GM11168 (cell line): ENCODE data around the gene BOD1L1.
"Not testable (repeated sequence)": the region's sequence is repeated elsewhere in the genome, so short reads cannot be mapped to it uniquely, and the experiment has no call there.

Experiments used
- in situ Hi-C: fragments of 300-500 bp; cut with MboI; formaldehyde crosslinking; loops from one replicate; pipeline ENCODE4 v1.12.0; 2022; ENCODE audit warnings: low sequenced_read_pairs; ENCODE audit not compliant: unreplicated experiment

The BOD1L1 gene

DNA sequence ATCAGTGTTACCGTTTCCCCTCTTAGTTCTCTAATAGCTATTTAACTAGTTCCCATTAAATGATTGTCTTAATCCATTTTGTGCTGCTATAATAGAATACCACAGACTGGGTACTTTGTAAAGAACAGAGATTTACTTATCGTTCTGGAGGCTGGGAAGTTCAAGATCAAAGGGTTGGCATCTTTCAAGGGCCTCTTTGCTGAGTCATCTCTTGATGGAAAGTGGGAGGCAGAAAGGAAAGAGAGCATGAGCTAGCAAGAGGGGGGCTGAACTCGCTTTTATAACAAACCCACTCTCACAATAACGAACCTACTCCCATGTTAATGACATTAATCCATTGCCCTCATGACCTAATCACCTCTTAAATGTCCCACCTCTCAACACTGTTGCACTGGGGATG lies 65.9 kb downstream of the BOD1L1 start:
- in situ Hi-C loops = no loop called here

DNA sequence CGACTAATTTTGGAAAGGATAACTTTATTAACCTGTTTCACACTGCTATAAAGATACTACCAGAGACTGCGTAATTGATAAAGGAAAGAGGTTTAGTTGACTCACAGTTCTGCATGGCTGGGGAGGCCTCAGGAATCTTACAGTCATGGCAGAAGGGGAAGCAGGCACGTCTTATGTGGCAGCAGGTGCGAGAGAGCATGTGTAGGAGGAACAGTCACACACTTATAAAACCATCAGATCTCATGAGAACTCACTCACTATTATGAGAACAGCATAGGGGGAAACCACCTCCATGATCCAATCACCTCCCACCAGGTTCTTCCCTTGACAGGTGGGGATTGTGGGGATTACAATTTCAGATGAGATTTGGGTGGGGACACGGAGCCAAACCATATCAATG lies 67.4 kb downstream of the BOD1L1 start:
- in situ Hi-C loops = not testable (repeated sequence)

DNA sequence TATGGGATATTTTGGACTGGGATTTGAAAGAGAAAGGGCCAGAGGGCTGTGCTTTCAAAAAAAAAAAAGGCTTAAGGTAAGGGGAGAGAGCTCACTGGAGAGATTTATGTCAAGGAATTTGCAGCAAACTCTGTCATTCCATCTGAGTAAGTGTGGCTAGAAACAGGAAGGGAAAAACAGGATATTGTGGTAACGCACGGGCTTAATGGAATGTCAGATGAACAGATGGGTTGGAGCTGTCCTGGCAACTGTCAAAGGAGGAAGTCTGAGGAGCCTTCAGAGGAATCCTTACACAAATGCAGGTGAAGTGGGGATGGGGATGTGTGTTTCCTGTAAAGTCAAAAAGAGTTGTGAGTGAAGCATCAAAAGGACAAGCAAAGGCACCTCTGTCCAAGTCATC lies 68.1 kb downstream of the BOD1L1 start:
- in situ Hi-C loops = no loop called here

DNA sequence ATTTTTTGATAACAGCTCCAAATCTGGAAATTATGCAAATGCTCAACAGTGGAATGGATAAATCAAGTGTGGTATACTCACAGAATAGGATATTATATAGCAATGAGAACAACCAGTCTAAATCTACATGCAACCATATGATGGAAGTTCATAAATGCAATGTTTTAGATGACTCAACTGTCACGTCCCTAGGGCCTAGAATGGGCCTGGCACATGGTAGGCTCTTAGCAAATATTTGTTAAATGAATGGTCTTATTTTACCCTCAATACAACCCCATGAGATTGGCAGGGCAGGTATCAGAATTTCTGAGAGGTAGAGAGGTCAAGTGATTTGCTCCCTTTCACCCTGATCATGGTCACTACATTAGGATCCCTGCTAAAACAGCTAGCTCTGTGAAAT lies 68.6 kb downstream of the BOD1L1 start:
- in situ Hi-C loops = no loop called here

DNA sequence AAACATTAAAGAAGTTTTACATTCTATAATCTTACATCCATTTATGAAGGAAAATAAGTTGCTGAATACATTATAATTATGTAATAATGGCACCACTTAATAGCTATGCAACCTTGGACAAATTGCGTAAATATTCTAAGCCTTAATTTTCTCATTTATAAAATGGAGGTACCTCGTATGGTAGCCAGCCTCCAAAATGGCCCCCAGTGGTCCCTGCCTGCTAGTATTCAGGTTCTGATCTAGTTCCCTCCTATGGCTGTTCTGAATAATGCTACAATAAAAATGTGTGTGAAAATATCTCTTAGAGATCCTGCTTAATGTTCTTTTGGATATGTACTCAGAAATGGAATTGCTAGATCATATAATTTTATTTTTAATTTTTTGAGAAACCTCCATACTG lies 72.2 kb downstream of the BOD1L1 start:
- in situ Hi-C loops = no loop called here

DNA sequence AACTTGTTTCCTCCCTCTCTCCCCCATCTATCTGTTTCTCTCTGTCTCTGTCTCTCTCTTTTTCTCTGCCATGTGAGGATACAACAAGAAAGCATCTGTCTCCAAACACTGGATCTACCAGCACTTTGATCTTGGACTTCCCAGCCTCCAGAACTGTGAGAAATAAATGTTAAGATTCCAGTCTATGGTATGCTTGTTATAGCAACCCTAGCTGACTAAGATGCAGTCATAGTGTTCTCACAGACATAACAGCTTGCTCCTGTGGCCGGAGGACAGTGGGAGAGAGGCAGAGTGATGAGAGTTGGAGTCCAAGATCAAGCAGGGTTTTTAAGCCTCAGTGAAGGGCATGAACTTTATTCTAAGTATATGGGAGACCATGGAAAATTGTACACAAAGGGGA lies 74.4 kb downstream of the BOD1L1 start:
- in situ Hi-C loops = loop anchor here (5.0 kb wide), 1 partner anchor 701 kb away; no protein-coding TSS in a partner anchor

DNA sequence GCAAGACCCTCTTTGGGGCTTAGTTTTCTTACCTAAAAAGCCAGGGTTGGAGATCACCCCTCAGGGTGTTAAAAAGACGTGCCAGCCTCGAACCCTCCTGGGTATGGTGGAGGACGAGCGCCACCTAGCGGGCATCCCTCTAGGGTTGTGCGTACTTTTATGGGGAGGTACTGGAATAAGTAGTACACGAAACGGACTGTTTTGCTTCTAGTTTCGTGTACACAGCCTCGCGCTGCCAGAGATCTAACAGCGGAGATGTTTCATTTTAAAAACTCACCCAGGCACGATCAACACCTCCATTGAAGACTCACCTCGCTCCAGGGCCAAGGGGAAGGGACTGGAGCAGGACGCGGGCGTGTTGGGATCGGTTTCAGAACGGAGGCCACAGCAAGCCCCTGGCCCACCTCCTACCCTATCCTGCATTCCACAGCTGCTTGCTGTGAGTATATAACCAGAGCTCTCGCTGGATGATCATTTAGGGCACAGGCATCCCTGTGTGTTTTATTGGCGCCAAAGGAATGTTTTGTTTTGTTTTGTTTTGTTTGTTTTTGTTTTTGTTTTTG lies 78.5 kb downstream of the BOD1L1 start:
- in situ Hi-C loops = loop anchor here (5.0 kb wide), 1 partner anchor 817 kb away; no protein-coding TSS in a partner anchor

DNA sequence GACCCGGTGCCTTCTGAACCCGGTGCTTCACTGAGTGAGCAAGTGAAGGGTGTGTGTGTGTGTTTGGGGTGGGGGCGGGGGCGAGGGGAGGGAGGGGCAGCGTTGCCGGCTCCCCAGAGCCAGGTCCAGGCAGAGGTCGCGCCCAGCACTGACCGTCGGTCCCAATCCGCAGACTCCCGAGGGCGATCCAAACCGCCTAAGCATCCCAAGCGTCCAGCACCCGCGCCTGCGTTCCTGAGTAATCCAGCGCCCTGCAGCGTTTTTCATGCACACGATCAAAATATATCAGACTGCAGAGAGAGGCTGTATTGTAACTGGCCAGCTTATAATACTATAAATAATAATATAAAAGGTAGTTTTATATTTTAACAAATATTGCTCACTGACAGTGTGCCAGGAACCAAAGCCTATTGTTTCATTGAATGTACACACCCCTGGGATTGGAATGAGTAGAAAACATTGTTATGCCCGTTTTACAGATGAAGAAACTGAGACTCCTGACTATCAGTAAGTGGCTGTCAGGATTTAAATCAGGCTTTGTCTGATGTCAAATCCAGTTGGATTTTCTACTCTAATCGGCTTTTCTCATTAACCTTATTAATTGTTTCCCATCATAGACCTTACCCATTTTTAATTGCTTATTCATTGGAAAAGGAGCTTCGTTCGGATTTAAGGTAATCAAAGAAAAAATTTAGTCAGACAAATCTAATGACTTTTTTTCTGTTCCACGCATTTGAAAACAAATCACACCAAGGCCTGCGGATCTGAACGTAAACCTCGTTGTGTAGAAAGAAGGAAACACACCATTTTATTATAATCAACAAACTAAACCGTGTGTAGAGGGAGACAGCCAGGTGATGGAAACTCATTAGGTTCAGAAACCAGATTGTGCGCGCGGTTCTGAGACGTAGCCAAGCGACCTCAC lies 79.2 kb downstream of the BOD1L1 start:
- in situ Hi-C loops = loop anchor here (5.0 kb wide), 1 partner anchor 816 kb away; no protein-coding TSS in a partner anchor

DNA sequence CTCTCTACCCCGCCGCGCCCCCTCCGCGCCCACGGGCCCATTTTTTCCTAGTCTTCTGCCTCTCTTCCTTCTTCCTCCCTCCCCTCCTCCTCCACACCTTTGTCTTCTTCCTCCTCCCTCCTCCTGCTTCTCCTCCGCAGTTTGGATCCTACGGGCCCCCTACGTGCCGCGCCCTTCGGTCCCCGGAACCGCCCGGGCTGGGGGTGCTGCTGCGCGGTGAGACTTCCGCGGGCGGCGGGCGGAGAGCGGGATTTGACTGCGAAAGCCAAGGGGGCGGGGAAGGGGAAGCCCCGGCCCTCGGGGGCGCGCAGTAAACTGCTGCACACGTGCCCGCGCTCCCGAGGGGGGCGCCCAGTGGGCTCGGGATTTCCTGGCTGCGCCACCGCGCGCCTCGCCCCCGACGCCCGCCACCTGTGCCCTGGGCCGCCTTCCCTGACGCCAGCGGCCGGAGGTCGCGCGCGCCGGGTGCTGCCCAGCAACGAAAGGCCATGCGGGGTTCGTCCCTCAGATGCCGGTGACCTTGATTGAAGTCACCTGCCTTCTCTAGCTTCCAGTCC lies 80.0 kb downstream of the BOD1L1 start:
- in situ Hi-C loops = loop anchor here (5.0 kb wide), 1 partner anchor 815 kb away; no protein-coding TSS in a partner anchor

DNA sequence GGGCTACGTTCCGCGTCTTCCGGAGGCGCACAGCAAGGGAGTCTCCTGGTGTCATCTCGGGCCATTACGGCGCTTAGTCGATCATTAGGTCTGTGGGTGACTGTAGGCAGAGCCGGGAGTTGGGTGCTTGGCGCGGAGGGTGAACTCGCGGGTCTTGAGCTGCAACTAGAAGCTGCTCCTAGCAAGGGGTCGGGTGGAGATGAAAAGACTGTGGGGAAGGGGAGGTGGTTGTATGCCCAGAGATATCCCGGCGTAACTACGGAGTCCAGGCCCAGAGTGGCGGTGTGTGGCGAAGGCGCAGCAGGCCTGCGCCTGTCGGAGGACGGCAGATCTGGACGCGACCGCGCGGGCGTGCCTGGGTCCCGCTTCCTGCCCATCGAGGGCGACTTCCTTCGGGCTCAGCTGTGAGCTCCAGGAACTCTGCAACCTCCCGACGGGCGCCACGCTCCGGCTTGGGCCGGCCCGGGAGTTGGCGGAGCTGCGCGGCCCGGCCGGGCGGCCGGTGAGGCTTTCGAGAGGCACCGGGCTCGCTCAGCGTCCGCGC lies 80.5 kb downstream of the BOD1L1 start:
- in situ Hi-C loops = loop anchor here (5.0 kb wide), 1 partner anchor 815 kb away; no protein-coding TSS in a partner anchor

DNA sequence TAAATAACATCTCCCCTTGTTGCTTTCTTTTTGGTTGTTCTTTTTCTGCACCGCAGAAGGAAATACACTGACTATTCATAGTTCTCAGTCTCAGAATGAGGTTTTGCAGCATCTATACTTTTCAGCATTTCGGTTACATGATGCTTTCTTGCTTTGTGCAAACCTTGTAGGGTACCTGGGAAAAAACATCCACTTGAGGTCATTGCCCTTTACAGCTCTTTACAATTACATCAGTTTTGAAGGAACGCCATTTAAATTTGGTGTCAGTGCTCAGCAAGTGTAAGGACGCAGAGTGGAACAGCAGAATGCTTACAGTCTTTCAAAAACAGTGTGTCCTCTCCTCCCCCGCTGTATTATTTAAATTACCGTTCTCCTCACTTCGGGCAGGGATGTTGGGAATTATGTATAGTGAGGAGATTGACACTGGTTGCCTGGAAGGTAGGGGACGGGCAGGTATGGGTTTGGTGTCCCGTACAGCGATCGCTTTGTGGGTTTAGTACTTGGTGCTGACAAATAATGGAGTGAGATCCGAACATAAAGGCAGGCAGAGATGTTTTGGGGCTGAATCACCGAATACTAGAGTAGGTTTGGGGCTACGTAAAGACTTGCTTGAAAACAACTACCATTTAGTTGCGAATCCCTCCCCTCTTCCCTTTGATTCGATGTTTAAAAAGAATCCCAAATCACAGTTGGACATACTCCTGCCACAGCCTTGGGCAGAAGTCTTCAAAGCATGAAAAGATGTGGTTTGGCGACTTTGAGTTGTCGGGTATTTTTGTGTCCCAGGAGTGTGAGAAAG lies 81.2 kb downstream of the BOD1L1 start:
- in situ Hi-C loops = loop anchor here (5.0 kb wide), 1 partner anchor 814 kb away; no protein-coding TSS in a partner anchor

DNA sequence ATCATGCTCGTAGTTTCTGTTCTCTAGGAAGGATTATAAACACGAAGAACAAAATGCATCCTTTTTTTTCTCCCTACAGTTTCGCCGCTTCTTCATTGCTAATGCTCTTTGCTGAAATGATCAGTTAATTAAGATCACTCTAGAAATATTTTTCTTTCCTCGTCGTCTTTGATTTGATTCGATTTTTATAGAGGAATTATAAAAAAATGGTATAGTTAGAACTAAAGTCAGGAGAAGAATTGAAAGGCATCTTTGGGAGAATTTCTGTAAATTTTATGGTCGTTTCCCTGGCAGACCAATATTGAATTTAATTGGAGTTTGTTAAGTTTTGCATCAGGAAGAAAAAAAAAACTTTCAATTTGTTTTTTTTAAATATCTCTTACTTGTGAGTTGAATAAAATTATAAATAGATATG lies 82.1 kb downstream of the BOD1L1 start:
- in situ Hi-C loops = loop anchor here (5.0 kb wide), 1 partner anchor 813 kb away; no protein-coding TSS in a partner anchor

DNA sequence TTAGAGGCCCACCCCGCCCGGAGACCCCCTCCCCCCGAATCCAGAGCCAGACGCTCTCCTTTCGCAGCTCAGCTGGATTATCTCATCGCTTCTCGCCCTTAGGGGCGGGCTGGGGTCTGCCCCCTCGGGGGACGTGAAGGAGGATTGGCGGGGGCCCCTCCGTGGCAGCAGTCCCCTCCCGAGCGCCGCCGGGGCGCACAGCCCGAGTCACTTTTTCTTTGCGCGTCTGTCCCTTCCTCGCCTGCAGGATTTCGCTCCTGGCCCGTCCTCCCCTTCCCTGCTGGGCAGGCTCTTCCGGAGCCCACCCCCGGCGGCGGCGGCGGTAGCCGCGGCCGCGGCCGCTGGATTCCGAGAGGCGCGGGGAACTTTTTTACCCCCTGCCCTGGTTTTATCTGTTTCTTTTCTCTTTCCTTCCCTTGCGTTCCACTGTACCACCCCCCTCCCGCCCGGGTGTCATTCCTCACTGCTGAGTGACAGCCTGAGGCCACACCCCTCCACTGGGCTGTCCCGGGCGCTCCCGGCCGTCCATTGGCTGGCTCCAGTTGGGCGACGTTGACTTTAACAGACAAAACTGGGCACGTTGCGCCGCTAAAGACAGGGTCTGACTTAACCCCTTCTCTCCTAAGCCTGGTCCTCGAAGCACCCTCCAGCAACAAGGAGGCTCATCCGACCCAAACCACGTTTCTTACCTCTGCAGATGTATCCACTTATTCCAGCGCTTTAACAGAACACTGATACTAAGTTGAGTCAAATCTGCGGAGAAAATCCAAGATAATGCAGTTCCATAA lies 82.7 kb downstream of the BOD1L1 start:
- in situ Hi-C loops = loop anchor here (5.0 kb wide), 1 partner anchor 812 kb away; no protein-coding TSS in a partner anchor

DNA sequence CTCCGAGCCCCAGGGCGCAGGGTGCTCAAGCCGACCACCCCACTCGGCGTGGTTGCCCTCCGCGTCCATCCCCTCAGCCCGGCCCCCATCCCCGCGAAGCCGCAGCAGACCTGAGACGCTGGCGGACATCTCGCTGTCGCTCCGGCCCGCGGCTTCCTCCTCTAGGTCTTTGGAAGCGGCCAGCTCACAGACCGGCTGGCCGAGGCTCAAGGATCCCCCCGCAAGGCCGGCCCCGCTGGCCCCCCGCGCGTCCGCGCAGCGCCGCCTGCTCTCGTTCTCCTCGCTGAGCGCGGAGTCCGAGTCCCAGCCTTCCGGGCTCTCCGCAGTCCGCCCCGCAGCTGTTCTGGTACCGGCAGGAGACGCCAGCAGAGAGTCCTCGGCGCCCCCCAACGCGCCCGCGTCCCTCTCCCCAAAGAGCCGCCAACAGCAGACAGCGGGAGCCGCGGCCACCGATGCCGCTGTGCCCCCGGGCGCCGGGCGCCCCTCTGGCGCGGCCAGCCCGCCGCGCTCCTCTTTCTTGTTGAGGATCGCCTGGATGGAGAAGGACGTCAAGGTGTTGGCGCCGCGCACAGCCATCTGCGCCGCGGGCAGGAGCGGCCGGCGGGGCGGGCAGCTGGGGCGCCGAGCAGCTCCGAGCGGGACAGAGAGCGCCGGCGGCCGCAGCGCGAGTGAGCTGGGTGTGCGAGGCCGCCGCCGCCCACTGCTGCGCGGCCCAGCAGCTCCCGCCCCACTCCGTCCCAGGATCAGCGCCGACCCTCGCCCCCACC lies 83.5 kb downstream of the BOD1L1 start, which contains the start of gene NKX3-2:
Gene NKX3-2, minus strand, starts transcription at position 670 of the 767 bp plus-strand sequence. Its CDS starts 94 bp downstream, at position 576.
- in situ Hi-C loops = no loop called here

DNA sequence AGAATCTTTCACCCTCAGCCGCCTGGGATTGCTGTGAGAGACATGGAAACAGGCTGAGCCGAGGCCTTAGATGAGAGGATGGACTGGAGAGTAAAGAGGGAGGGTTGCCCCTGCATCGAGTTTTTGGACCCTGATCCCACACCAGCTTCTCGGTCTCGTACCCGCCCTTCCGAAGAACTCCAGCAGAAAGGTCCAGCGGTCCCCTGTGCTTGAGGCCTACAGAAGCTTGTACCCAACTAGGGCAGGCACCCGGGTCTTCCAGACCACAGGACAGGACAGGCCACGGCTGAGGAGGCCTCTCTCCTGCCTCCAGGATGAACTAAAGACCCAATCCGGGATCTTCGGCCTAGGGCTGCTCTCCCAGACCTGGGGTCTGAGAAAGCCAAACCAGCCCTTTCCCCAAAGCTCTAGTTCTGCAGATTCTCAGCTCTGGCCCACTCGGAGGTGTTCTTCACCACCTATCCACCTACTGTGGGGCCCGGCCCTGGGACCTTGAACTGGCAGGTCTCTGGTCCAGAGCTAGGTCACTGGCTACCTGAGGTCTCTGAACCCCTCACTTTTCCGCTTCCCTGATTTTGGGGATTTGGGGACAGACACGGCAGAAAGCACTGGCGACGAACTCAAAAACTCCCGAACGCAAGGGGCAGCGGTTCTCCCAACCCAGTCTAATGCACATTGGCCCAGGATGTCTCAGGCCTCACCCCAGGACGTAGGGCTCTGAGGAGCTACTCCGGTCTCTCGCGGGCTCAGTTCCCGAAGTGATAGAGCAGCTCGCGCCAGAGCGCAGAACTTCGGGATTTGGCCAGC lies 84.3 kb downstream of the BOD1L1 start:
- in situ Hi-C loops = no loop called here

DNA sequence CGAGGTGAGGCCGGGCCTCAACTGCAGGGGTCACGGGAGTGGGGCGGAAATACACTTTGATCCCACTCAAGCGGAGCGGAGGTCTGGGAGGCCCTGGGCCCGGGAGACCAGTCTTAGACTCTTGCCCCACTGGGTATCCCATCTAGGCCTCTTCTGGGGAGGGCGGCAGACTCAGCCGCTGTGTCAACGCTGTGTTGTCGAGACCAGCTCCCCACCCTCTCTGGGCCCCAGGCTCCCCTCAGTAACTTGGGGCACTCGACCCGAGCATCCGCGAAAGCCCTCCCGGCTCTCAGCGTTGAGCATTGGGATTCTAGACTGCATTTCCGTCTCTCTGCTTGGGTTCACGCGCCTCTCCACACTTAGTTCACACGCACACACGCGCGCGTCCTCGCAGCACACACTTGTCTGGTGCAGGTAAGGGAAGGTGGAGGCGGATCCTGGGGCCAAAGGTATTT lies 84.9 kb downstream of the BOD1L1 start:
- in situ Hi-C loops = no loop called here
